ENCODE measurements around the gene RASGEF1B. TPM values are rescaled to one million over a fixed set of nuclear protein-coding genes. Genes with fewer than 3 reads are reported as not detected.

The RASGEF1B gene
- total and polyA plus RNA-seq, 2 experiments from 2014 or later, result 2.8 to 5.2 TPM

DNA sequence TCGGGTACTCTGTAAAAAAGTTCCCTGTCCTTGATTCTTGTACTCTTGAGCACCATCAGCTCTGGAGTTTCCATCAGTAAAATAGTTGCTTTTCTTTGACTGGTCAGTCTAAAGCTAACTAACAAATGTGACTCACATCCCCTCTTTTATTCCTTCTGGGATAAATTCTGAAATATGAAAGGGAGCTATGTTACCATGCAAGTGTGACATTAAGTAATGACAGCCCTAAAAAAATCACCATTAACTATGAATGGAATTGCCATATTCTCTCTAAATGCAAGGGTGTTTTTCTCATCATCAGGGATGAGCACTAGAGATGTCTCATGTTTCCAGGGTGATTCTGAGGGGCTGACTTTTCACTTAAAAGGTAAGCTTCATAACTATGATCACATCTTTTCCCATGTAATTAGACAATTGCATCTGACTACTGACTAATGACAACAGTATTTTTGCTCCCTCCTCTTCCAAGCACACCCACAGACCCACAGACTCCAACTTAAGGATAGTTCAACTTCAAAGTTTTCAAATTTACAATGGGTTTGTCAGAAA lies 26.9 kb upstream of the RASGEF1B start:
- Histone ChIP-seq H4K20me1 (replicated peaks; ENCODE audit: insufficient read depth) (no peaks in the 10 kb centered on the region), H3K27ac (ENCODE audit: low read depth) (no peak overlapping the region), H3K9me2 (ENCODE audit: insufficient read depth) (no peaks in the 10 kb centered on the region), H3K4me2 (no peak overlapping the region), H3K4me1 (ENCODE audit: insufficient read depth) (no peaks in the 10 kb centered on the region; the same call in 1 of the 2 replicates), H3F3A (replicated peaks; ENCODE audit: low read depth) (no peaks in the 10 kb centered on the region), H3K36me3 (ENCODE audit: insufficient read depth) (no peaks in the 10 kb centered on the region), H3K79me2 (replicated peaks; ENCODE audit: insufficient read depth) (no peaks in the 10 kb centered on the region), H3K4me3 (no peak overlapping the region), H2AFZ (no peak overlapping the region), H3K27me3 (ENCODE audit: insufficient read depth) (no peaks in the 10 kb centered on the region)
- DNase-seq (ENCODE audit: low spot score), result no peak
- no peak overlapping the region for H3K27ac Mint-ChIP-seq
- TF ChIP-seq POLR2AphosphoS5 (IDR thresholded peaks at IDR 0.05; ENCODE audit: low read depth), result no peak
- H3K9me3 Mint-ChIP-seq, result no peaks in the 10 kb centered on the region
- no peak overlapping the region for H3K4me3 Mint-ChIP-seq
- H3K27me3 Mint-ChIP-seq (ENCODE audit: insufficient read depth, low read depth, poor library complexity), result peaks cover 3% of the 10 kb centered on the region
- H3K36me3 Mint-ChIP-seq (ENCODE audit: low read depth), result no peaks in the 10 kb centered on the region
- peaks cover 15% of the 10 kb centered on the region for H3K4me1 Mint-ChIP-seq
- no peak for ATAC-seq

DNA sequence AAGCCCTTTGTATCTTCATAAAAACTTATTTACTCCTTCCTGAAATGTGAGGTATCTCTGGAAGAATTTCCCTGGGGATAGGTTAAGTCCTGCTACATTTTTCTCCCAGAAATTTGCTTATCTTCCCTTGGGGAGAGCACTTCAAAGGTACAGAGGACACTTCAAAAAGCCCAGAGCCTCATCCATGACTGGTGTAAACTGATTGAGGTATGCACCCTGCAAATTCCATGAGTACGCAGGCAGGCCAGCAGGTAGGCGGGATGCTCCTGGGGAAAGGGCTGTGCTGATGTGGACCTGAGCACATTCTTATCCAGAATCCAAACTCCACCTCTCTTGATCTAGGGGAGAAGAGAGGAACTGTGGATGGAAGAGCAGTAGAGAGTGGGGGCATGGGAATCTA lies 26.3 kb upstream of the RASGEF1B start:
- Histone ChIP-seq H3K4me3 (no peak overlapping the region), H2AFZ (no peak overlapping the region), H3K36me3 (ENCODE audit: insufficient read depth) (no peaks in the 10 kb centered on the region), H3K4me2 (no peak overlapping the region), H3K4me1 (ENCODE audit: insufficient read depth) (no peaks in the 10 kb centered on the region; the same call in 1 of the 2 replicates), H3K27me3 (ENCODE audit: insufficient read depth) (no peaks in the 10 kb centered on the region), H3K79me2 (replicated peaks; ENCODE audit: insufficient read depth) (no peaks in the 10 kb centered on the region), H4K20me1 (replicated peaks; ENCODE audit: insufficient read depth) (no peaks in the 10 kb centered on the region), H3F3A (replicated peaks; ENCODE audit: low read depth) (no peaks in the 10 kb centered on the region), H3K27ac (ENCODE audit: low read depth) (no peak overlapping the region), H3K9me2 (ENCODE audit: insufficient read depth) (no peaks in the 10 kb centered on the region)
- no peaks in the 10 kb centered on the region for H3K9me3 Mint-ChIP-seq
- DNase-seq (ENCODE audit: low spot score) (peak; percentile 35), ATAC-seq (peak; percentile 73)
- peaks cover 3% of the 10 kb centered on the region for H3K27me3 Mint-ChIP-seq (ENCODE audit: insufficient read depth, low read depth, poor library complexity)
- H3K4me3 Mint-ChIP-seq, result no peak overlapping the region
- H3K36me3 Mint-ChIP-seq (ENCODE audit: low read depth), result no peaks in the 10 kb centered on the region
- H3K4me1 Mint-ChIP-seq, result peaks cover 15% of the 10 kb centered on the region
- TF ChIP-seq EZH2phosphoT487 (IDR thresholded peaks at IDR 0.05; ENCODE audit: unreplicated experiment) (no peak), CREB1 (CRISPR knock-in tag; IDR thresholded peaks at IDR 0.05; ENCODE audit: low read depth) (no peak), NANOG (IDR thresholded peaks at IDR 0.05; ENCODE audit: borderline replicate concordance) (no peak), ZNF331 (CRISPR knock-in tag; IDR thresholded peaks at IDR 0.05; ENCODE audit: low read depth) (no peak)
- H3K27ac Mint-ChIP-seq, result no peak overlapping the region

DNA sequence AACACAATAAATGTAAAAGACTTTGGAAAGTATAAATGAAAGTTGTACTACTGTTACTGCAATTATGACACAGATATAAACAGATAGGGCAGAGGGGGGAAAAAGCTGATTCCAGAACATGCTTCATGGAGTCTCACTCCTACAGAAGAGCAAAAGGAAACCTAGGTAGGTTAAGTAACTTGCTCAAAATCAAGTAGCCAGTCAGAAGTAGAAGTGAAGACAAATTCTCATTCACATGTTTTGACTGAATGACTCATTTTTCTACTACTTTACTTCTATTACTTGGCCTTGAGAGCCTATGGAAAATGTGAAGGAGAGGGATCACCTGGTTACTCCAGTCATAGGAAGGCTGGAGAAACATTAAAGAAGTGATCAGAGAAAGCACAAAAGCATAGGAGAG lies 23.6 kb upstream of the RASGEF1B start:
- Mint-ChIP-seq H3K27ac (no peak overlapping the region), H3K36me3 (ENCODE audit: low read depth) (peaks cover 8% of the 10 kb centered on the region; the same call in 2 of the 3 replicates), H3K4me3 (no peak overlapping the region), H3K27me3 (ENCODE audit: insufficient read depth, low read depth, poor library complexity) (peaks cover 3% of the 10 kb centered on the region), H3K4me1 (peaks cover 18% of the 10 kb centered on the region), H3K9me3 (peaks cover 4% of the 10 kb centered on the region; the same call in 2 of the 3 replicates)
- Histone ChIP-seq H3K4me3 (no peak overlapping the region), H3K4me1 (ENCODE audit: insufficient read depth) (no peaks in the 10 kb centered on the region; the same call in 1 of the 2 replicates), H3K36me3 (ENCODE audit: insufficient read depth) (no peaks in the 10 kb centered on the region), H3F3A (replicated peaks; ENCODE audit: low read depth) (no peaks in the 10 kb centered on the region), H3K79me2 (replicated peaks; ENCODE audit: insufficient read depth) (no peaks in the 10 kb centered on the region), H3K27me3 (ENCODE audit: insufficient read depth) (no peaks in the 10 kb centered on the region), H2AFZ (no peak overlapping the region), H3K9me2 (ENCODE audit: insufficient read depth) (no peaks in the 10 kb centered on the region), H3K27ac (ENCODE audit: low read depth) (no peak overlapping the region), H3K4me2 (no peak overlapping the region), H4K20me1 (replicated peaks; ENCODE audit: insufficient read depth) (no peaks in the 10 kb centered on the region)
- ATAC-seq, result no peak
- no peak for DNase-seq (ENCODE audit: low spot score)
- TF ChIP-seq, protein P1, sequence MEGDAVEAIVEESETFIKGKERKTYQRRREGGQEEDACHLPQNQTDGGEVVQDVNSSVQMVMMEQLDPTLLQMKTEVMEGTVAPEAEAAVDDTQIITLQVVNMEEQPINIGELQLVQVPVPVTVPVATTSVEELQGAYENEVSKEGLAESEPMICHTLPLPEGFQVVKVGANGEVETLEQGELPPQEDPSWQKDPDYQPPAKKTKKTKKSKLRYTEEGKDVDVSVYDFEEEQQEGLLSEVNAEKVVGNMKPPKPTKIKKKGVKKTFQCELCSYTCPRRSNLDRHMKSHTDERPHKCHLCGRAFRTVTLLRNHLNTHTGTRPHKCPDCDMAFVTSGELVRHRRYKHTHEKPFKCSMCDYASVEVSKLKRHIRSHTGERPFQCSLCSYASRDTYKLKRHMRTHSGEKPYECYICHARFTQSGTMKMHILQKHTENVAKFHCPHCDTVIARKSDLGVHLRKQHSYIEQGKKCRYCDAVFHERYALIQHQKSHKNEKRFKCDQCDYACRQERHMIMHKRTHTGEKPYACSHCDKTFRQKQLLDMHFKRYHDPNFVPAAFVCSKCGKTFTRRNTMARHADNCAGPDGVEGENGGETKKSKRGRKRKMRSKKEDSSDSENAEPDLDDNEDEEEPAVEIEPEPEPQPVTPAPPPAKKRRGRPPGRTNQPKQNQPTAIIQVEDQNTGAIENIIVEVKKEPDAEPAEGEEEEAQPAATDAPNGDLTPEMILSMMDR (conservative IDR thresholded peaks at IDR 0.05; ENCODE audit: low read depth in 2 of 2), result no peak
- TF ChIP-seq ZNF331 (CRISPR knock-in tag; IDR thresholded peaks at IDR 0.05; ENCODE audit: low read depth), result no peak
- TF ChIP-seq, protein P2, sequence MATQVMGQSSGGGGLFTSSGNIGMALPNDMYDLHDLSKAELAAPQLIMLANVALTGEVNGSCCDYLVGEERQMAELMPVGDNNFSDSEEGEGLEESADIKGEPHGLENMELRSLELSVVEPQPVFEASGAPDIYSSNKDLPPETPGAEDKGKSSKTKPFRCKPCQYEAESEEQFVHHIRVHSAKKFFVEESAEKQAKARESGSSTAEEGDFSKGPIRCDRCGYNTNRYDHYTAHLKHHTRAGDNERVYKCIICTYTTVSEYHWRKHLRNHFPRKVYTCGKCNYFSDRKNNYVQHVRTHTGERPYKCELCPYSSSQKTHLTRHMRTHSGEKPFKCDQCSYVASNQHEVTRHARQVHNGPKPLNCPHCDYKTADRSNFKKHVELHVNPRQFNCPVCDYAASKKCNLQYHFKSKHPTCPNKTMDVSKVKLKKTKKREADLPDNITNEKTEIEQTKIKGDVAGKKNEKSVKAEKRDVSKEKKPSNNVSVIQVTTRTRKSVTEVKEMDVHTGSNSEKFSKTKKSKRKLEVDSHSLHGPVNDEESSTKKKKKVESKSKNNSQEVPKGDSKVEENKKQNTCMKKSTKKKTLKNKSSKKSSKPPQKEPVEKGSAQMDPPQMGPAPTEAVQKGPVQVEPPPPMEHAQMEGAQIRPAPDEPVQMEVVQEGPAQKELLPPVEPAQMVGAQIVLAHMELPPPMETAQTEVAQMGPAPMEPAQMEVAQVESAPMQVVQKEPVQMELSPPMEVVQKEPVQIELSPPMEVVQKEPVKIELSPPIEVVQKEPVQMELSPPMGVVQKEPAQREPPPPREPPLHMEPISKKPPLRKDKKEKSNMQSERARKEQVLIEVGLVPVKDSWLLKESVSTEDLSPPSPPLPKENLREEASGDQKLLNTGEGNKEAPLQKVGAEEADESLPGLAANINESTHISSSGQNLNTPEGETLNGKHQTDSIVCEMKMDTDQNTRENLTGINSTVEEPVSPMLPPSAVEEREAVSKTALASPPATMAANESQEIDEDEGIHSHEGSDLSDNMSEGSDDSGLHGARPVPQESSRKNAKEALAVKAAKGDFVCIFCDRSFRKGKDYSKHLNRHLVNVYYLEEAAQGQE (IDR thresholded peaks at IDR 0.05; ENCODE audit: unreplicated experiment), result no peak

Data from GM23338 (cell line).